BE2C (cell line): ENCODE measurements around the gene SLC30A3.

ENCODE experiments used
- DNase-seq: peaks from one replicate; pipeline ENCODE4 v3.0.0-alpha.2; 2020
- H3K27me3 ChIP-seq: fragments of 250-450 bp; sonication (Bioruptor Pico); 2 replicates; pipeline ENCODE4 v1.5.1; 2020; ENCODE audit warnings: mild to moderate bottlenecking
- H3K36me3 ChIP-seq: fragments of 250-450 bp; sonication (Bioruptor Pico); 2 replicates; pipeline ENCODE4 v1.5.1; 2020; ENCODE audit warnings: mild to moderate bottlenecking
- H3K4me1 ChIP-seq: fragments of 250-450 bp; sonication (Bioruptor Pico); 2 replicates; pipeline ENCODE4 v1.5.1; 2020
- H3K4me3 ChIP-seq: 2 replicates; pipeline ENCODE4 v1.5.1; 2011; ENCODE audit warnings: low read depth, low read length
- H3K9me3 ChIP-seq: fragments of 250-450 bp; sonication (Bioruptor Pico); 2 replicates; pipeline ENCODE4 v1.5.1; 2020
- TF ChIP-seq, protein P1 (sequence below): IDR thresholded peaks from 2 replicates; pipeline ENCODE4 v1.5.1; 2012; ENCODE audit warnings: mild to moderate bottlenecking, low read depth, low read length

The SLC30A3 gene

DNA sequence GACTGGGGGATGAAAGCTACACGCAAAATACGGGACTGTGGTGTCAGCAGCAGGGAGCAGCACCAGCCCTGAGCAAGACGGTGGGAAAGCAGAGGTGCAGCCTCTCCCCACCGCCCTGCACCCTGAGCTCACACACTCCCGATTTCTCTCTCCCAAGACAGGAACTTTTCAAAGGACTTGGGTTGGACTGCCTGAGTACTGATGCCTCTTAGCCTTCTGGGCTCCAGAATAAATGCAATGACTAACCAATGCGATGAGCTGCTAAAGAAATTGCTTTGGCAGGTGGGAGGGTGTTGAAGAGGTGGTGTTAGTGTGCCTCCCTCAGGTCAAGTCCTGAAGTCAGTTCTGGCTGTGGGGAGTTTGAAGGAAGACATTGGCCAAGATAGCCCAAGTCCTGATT is 29.0 kb upstream of the SLC30A3 start:
- no peaks in the 10 kb centered on the region for H3K36me3 ChIP-seq
- no peak overlapping the region for H3K4me3 ChIP-seq
- DNase-seq = no peak
- TF ChIP-seq, protein P1, sequence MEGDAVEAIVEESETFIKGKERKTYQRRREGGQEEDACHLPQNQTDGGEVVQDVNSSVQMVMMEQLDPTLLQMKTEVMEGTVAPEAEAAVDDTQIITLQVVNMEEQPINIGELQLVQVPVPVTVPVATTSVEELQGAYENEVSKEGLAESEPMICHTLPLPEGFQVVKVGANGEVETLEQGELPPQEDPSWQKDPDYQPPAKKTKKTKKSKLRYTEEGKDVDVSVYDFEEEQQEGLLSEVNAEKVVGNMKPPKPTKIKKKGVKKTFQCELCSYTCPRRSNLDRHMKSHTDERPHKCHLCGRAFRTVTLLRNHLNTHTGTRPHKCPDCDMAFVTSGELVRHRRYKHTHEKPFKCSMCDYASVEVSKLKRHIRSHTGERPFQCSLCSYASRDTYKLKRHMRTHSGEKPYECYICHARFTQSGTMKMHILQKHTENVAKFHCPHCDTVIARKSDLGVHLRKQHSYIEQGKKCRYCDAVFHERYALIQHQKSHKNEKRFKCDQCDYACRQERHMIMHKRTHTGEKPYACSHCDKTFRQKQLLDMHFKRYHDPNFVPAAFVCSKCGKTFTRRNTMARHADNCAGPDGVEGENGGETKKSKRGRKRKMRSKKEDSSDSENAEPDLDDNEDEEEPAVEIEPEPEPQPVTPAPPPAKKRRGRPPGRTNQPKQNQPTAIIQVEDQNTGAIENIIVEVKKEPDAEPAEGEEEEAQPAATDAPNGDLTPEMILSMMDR = peak; percentile 25
- no peaks in the 10 kb centered on the region; the same call in 1 of the 2 replicates for H3K4me1 ChIP-seq
- H3K27me3 ChIP-seq = no peaks in the 10 kb centered on the region
- H3K9me3 ChIP-seq = no peaks in the 10 kb centered on the region

DNA sequence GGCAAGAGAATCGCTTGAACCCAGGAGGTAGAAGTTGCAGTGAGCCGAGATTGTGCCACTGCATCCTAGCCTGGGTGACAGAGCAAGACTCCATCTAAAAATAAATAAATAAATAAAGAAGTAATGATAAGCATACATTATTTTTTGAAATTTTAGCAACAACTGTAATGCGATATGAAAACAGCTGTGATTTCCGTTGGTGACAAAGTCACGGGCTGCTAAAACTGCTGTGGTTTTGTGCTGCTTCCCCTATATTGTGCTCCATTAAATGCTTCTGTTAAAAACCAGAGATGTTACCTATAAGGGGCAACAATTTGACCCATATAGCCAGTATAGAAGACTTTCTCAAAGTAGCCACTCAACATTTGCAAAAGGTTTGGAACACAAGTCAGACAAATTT is 27.7 kb upstream of the SLC30A3 start:
- no peaks in the 10 kb centered on the region for H3K27me3 ChIP-seq
- H3K4me1 ChIP-seq = no peaks in the 10 kb centered on the region; the same call in 1 of the 2 replicates
- no peaks in the 10 kb centered on the region for H3K36me3 ChIP-seq
- DNase-seq = no peak
- TF ChIP-seq, protein P1 = no peak
- H3K4me3 ChIP-seq = no peak overlapping the region
- no peaks in the 10 kb centered on the region for H3K9me3 ChIP-seq

DNA sequence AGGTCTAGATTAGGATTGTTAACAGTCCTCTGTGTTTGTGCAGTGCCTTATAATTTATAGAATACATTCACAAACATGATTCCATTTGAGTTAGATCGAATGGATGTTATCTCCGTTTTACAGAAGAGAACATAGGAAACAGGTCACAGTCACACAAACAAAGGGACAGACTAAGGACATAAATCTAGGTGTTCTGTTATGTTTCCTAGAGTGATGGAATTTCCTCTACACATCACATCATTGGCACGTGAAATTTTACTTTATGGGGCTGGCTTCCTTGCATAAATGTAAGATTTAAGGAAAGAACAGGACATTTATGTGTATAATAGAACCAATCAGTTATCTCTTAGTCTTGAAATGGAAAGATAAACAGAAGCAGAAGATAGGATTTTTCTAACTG is 25.8 kb upstream of the SLC30A3 start:
- Histone ChIP-seq H3K4me3 (no peak overlapping the region), H3K27me3 (no peaks in the 10 kb centered on the region), H3K36me3 (no peaks in the 10 kb centered on the region), H3K4me1 (no peaks in the 10 kb centered on the region; the same call in 1 of the 2 replicates), H3K9me3 (no peaks in the 10 kb centered on the region)
- TF ChIP-seq, protein P1 = no peak
- no peak for DNase-seq

DNA sequence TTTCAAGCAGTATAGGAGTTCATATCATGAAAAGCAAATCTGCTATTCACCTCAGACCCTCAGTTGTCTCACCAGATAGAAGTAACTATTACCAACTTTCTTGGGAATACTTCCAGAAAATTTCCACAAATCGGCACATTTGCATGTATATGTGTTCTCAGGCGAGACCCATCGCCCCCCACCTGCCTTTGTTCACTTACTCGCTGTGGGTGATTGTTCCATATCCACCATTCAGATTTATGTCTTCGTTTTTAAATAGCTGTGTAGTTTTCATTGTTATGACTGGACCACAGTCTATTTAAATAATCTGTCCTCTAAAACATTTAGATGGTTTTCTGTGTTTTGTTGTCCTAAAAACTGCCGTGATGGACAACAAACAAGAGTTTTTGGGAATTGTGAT is 22.6 kb upstream of the SLC30A3 start:
- Histone ChIP-seq H3K36me3 (no peaks in the 10 kb centered on the region), H3K9me3 (no peaks in the 10 kb centered on the region), H3K4me1 (peaks cover 13% of the 10 kb centered on the region), H3K4me3 (no peak overlapping the region), H3K27me3 (no peaks in the 10 kb centered on the region)
- DNase-seq = no peak
- TF ChIP-seq, protein P1 = no peak

DNA sequence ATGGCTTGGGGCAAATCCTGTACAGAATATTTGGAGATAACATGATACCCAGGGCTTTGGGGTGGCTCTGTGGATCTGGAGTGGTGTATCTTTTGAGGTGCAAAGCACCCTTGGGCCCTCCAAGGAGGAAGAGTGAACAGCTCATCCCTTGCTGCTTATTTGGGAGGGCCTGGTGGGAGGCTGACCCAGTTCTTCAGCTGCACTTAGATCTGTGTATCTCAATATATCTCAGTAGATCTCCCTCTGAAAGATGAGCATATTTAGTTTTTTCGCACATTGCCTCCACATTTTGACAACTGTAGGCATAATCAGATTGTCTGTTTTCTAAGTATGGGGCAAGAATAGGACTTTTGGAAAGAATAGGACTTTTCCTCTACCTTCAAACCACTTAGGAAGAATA is 22.1 kb upstream of the SLC30A3 start:
- no peaks in the 10 kb centered on the region for H3K9me3 ChIP-seq
- TF ChIP-seq, protein P1 = no peak
- no peaks in the 10 kb centered on the region for H3K36me3 ChIP-seq
- DNase-seq = no peak
- peaks cover 13% of the 10 kb centered on the region for H3K4me1 ChIP-seq
- H3K4me3 ChIP-seq = no peak overlapping the region
- H3K27me3 ChIP-seq = no peaks in the 10 kb centered on the region

DNA sequence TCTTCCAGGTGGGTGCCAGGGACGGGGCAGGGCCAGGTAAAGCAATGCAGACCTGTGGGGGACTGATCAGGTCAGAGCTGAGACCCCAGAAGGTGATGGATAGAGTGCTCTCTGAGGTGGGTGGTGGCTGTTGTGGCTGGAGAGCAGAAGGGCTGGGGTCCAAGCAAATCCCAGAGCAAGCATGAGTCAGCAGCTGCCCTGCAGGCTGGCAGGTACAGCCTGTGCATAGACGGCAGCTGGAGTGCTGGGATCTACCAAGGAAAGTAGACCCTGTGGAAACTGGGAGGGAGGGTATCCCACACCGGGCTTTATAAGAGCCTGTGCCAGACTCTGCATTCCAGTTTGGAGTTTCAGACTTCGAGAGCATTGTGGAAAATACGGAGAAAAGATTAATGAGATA is 20.0 kb upstream of the SLC30A3 start:
- no peaks in the 10 kb centered on the region for H3K36me3 ChIP-seq
- no peaks in the 10 kb centered on the region for H3K9me3 ChIP-seq
- TF ChIP-seq, protein P1 = no peak
- DNase-seq = peak; percentile 48
- H3K4me1 ChIP-seq = peaks cover 13% of the 10 kb centered on the region
- H3K4me3 ChIP-seq = no peak overlapping the region
- H3K27me3 ChIP-seq = no peaks in the 10 kb centered on the region
